ENCODE measurements around the gene PBX3.

PBX3 gene

GRCh38 chr9:125878164-125878631 is 131.0 kb downstream of the PBX3 start:
- DNase-seq (ENCODE audit: low read depth): peak; percentile 88

- DNase-seq (ENCODE audit: low read depth): no peak
These were observed 133.9 kb downstream of the PBX3 start for GRCh38 chr9:125881042-125881441.

GRCh38 chr9:125883565-125884217 is 136.5 kb downstream of the PBX3 start:
- DNase-seq (ENCODE audit: low read depth): no peak

GRCh38 chr9:125884218-125884595 is 137.0 kb downstream of the PBX3 start:
- DNase-seq (ENCODE audit: low read depth): no peak

GRCh38 chr9:125885405-125886034 is 138.3 kb downstream of the PBX3 start:
- DNase-seq (ENCODE audit: low read depth): no peak

- peak; percentile 32 for DNase-seq (ENCODE audit: low read depth)
These were observed 139.2 kb downstream of the PBX3 start for GRCh38 chr9:125886365-125886764.

GRCh38 chr9:125887172-125887571 is 140.0 kb downstream of the PBX3 start:
- peak; percentile 72 for DNase-seq (ENCODE audit: low read depth)

GRCh38 chr9:125888211-125888610 is 141.0 kb downstream of the PBX3 start:
- peak; percentile 37 for DNase-seq (ENCODE audit: low read depth)

GRCh38 chr9:125889112-125889475 is 141.9 kb downstream of the PBX3 start:
- peak; percentile 28 for DNase-seq (ENCODE audit: low read depth)

GRCh38 chr9:125889476-125890419 is 142.6 kb downstream of the PBX3 start:
- peak; percentile 83 for DNase-seq (ENCODE audit: low read depth)

GRCh38 chr9:125890826-125891225 is 143.7 kb downstream of the PBX3 start:
- DNase-seq (ENCODE audit: low read depth): no peak

- DNase-seq (ENCODE audit: low read depth): no peak
These were observed 146.1 kb downstream of the PBX3 start for GRCh38 chr9:125893277-125893676.

- no peak for DNase-seq (ENCODE audit: low read depth)
These were observed 147.4 kb downstream of the PBX3 start for GRCh38 chr9:125894566-125894965.

- DNase-seq (ENCODE audit: low read depth): no peak
These were observed 149.2 kb downstream of the PBX3 start for GRCh38 chr9:125896404-125896803.

- DNase-seq (ENCODE audit: low read depth): no peak
These were observed 149.8 kb downstream of the PBX3 start for GRCh38 chr9:125896964-125897363.

GRCh38 chr9:125897481-125897880 is 150.3 kb downstream of the PBX3 start:
- no peak for DNase-seq (ENCODE audit: low read depth)

- peak; percentile 28 for DNase-seq (ENCODE audit: low read depth)
These were observed 155.0 kb downstream of the PBX3 start for GRCh38 chr9:125902214-125902613.

GRCh38 chr9:125902831-125903512 is 155.8 kb downstream of the PBX3 start:
- DNase-seq (ENCODE audit: low read depth): no peak

GRCh38 chr9:125904155-125904851 is 157.1 kb downstream of the PBX3 start:
- DNase-seq (ENCODE audit: low read depth): peak; percentile 63

- DNase-seq (ENCODE audit: low read depth): peak; percentile 93
These were observed 159.0 kb downstream of the PBX3 start for GRCh38 chr9:125906144-125906543.

GRCh38 chr9:125906893-125907292 is 159.7 kb downstream of the PBX3 start:
- DNase-seq (ENCODE audit: low read depth): no peak

- peak; percentile 44 for DNase-seq (ENCODE audit: low read depth)
These were observed 161.0 kb downstream of the PBX3 start for GRCh38 chr9:125908136-125908535.

Data from EH (cell line).